HG02870 (cell line): ENCODE results near the gene HIRIP3.

ENCODE experiments used
- ATAC-seq: cut with Tn5 transposase; IDR thresholded peaks from one replicate; pipeline ENCODE4 v1.9.1; 2021; ENCODE audit warnings: mild to moderate bottlenecking, moderate library complexity; ENCODE audit not compliant: unreplicated experiment

The HIRIP3 gene

GRCh38 chr16:29999605-30000004 is 4.2 kb upstream of the HIRIP3 start:
- no peak for ATAC-seq

GRCh38 chr16:29996766-29997250 is 1.4 kb upstream of the HIRIP3 start:
- ATAC-seq: no peak

GRCh38 chr16:29995911-29996765 is 721 bp upstream of the HIRIP3 start, which contains the start of gene INO80E:
INO80E (plus strand) TSS chr16:29996241; CDS start chr16:29996311, 70 bp downstream.
- peak; percentile 84 for ATAC-seq

- no peak for ATAC-seq
These were observed 655 bp downstream of the HIRIP3 start for GRCh38 chr16:29994600-29995323.

GRCh38 chr16:29993903-29994599 is 1.4 kb downstream of the HIRIP3 start:
- no peak for ATAC-seq

- no peak for ATAC-seq
These were observed 2.1 kb downstream of the HIRIP3 start for GRCh38 chr16:29993191-29993902.

- no peak for ATAC-seq
These were observed 3.0 kb downstream of the HIRIP3 start for GRCh38 chr16:29992344-29992967.

- ATAC-seq: no peak
These were observed 3.9 kb downstream of the HIRIP3 start for GRCh38 chr16:29991571-29991904.

GRCh38 chr16:29990883-29991570 is 4.4 kb downstream of the HIRIP3 start:
- no peak for ATAC-seq

GRCh38 chr16:29990034-29990433 is 5.4 kb downstream of the HIRIP3 start:
- no peak for ATAC-seq

- no peak for ATAC-seq
These were observed 6.1 kb downstream of the HIRIP3 start for GRCh38 chr16:29989111-29989858.

GRCh38 chr16:29988346-29989075 is 6.9 kb downstream of the HIRIP3 start:
- ATAC-seq: no peak

- ATAC-seq: no peak
These were observed 7.9 kb downstream of the HIRIP3 start for GRCh38 chr16:29987371-29988085.

GRCh38 chr16:29986931-29987330 is 8.5 kb downstream of the HIRIP3 start:
- no peak for ATAC-seq

GRCh38 chr16:29986231-29986630 is 9.2 kb downstream of the HIRIP3 start:
- ATAC-seq: no peak

- no peak for ATAC-seq
These were observed 10.1 kb downstream of the HIRIP3 start for GRCh38 chr16:29985271-29985811.

- ATAC-seq: no peak
These were observed 10.7 kb downstream of the HIRIP3 start for GRCh38 chr16:29984764-29985147.
